BLaER1 treated with 17β-estradiol and CSF1 and Interleukin-3, amounts not matched to agents 10 nM and 100 nM (cell line): Measurements from ENCODE around the gene TXNL4A.

Experiments used
- H3K27ac ChIP-seq, 11 experiments: shearing (Covaris generic); formaldehyde crosslinking; 2 replicates each; pipeline ENCODE4 v1.8.1; 2022
- H3K27me3 ChIP-seq, 11 experiments: shearing (Covaris generic); formaldehyde crosslinking; 2 replicates each; pipeline ENCODE4 v1.8.1; 2022
- H3K36me3 ChIP-seq, 11 experiments: shearing (Covaris generic); formaldehyde crosslinking; 2 replicates each; pipeline ENCODE4 v1.8.1; 2022
- H3K4me1 ChIP-seq, 10 experiments: shearing (Covaris generic); formaldehyde crosslinking; 2 replicates each; pipeline ENCODE4 v1.8.1; 2022
- H3K4me2 ChIP-seq, 11 experiments: shearing (Covaris generic); formaldehyde crosslinking; 2 replicates each; pipeline ENCODE4 v1.8.1; 2022
- H3K4me3 ChIP-seq, 10 experiments: shearing (Covaris generic); formaldehyde crosslinking; 2 replicates each; pipeline ENCODE4 v1.8.1; 2022
- H3K9ac ChIP-seq, 11 experiments: shearing (Covaris generic); formaldehyde crosslinking; 2 replicates each; pipeline ENCODE4 v1.8.1; 2022
- H3K9me3 ChIP-seq, 11 experiments: shearing (Covaris generic); formaldehyde crosslinking; replicated peaks in 1 of 11; 2 replicates each; pipeline ENCODE4 v1.8.1; 2022
- H4K20me1 ChIP-seq, 11 experiments: shearing (Covaris generic); formaldehyde crosslinking; 2 replicates each; pipeline ENCODE4 v1.8.1; 2022
- Cebpa-rat ChIP-seq, 11 experiments: shearing (Covaris generic); IDR thresholded peaks; 2 replicates each; pipeline ENCODE4 v1.8.1; 2022

The TXNL4A gene

DNA sequence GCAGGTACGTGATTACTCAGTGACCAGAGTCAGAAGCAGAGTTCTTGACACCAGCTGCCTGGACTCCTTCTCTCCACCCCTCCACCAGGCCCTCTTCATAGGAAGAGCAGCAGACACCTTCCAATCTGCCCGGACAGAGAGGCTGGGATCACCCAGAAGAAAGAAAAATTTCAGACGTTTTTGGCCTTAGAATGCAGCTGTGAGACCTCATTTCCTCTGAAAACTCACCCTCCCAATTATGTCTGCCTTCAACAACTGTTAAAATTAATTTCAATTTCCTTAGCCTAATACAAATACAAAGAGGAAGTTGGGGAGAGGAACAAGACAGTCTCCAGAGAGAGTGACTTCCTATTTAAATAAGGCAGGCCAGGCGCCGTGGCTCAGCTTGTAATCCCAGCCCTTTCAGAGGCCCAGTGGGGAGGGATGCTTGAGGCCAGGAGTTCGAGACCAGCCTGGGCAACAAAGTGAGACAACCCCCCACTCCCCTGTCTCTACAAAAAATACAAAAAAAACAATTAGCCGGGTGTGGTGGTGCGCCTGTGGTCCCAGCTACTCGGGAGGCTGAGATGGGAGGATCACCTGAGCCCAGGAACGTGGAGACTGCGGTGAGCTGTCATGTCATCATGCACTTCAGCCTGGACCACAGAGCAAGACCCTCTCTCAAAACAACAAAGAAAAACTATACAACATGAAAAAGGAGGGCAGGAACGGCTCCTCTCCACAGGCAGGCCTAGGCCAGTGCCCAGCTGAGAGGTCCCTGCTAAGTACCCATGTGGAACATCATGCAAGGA lies 38.5 kb downstream of the TXNL4A start:
- Histone ChIP-seq H4K20me1 (peaks cover 37 to 64% (median 54%) of the 10 kb centered on the region in 11 experiments), H3K9ac (peak overlapping the region; percentile 82 to 93 (median 88)), H3K4me1 (peaks cover 50 to 65% (median 55%) of the 10 kb centered on the region in 10 experiments), H3K9me3 (no peaks in the 10 kb centered on the region), H3K4me2 (peak overlapping the region; percentile 88 to 100 (median 94)), H3K4me3 (peak overlapping the region; percentile 75 to 94 (median 86)), H3K27ac (peak overlapping the region; percentile 63 to 84 (median 78)), H3K27me3 (no peaks in the 10 kb centered on the region; a peak in 1 of 22 replicates), H3K36me3 (peaks cover 16 to 43% (median 36%) of the 10 kb centered on the region in 11 experiments; a peak in 21 of 22 replicates)
- TF ChIP-seq Cebpa-rat (IDR thresholded peaks at IDR 0.05), result no peak

DNA sequence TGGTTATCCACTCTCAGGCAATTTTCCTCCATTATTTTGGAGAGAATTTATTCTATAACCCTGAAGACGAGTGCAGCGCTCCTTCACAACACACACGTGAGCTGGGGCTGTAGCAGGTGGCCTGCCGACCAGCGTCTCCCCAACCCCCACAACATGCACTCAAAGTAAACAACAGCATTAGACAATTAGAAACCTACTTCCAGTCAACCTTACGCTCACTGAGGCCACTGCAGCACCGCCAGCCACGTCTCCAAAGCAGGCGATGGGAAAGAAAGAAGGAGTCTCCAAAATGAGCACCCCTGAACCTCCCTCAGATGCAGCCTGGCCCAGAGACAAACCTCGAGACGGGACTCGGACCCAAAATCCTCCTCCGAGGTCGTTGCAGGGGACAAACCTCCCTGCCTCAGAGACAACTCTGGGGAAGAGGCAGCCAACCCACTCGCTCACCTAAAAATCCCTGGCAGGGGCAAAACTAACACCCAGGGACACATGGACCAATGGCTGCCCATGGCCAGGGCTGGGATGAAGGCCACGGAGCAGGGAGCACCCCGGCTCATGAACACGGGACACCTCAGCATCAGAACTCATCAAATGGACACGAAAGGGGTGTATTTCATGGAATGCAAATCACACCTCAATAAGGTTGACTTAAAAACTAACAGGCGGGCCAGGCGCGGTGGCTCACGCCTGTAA lies 39.5 kb downstream of the TXNL4A start:
- H3K27ac ChIP-seq, result peak overlapping the region; percentile 56 to 83 (median 77); a peak in 21 of 22 replicates
- H3K9ac ChIP-seq, result peak overlapping the region; percentile 82 to 93 (median 88); a peak in 21 of 22 replicates
- no peak for TF ChIP-seq Cebpa-rat (IDR thresholded peaks at IDR 0.05)
- H3K27me3 ChIP-seq, result no peaks in the 10 kb centered on the region; a peak in 1 of 22 replicates
- peaks cover 51 to 72% (median 66%) of the 10 kb centered on the region in 10 experiments for H3K4me1 ChIP-seq
- H3K4me3 ChIP-seq, result peak overlapping the region; percentile 75 to 94 (median 86)
- H3K9me3 ChIP-seq, result no peaks in the 10 kb centered on the region
- peaks cover 47 to 70% (median 64%) of the 10 kb centered on the region in 11 experiments for H4K20me1 ChIP-seq
- peaks cover 16 to 50% (median 42%) of the 10 kb centered on the region in 11 experiments for H3K36me3 ChIP-seq
- H3K4me2 ChIP-seq, result peak overlapping the region; percentile 88 to 100 (median 94)

DNA sequence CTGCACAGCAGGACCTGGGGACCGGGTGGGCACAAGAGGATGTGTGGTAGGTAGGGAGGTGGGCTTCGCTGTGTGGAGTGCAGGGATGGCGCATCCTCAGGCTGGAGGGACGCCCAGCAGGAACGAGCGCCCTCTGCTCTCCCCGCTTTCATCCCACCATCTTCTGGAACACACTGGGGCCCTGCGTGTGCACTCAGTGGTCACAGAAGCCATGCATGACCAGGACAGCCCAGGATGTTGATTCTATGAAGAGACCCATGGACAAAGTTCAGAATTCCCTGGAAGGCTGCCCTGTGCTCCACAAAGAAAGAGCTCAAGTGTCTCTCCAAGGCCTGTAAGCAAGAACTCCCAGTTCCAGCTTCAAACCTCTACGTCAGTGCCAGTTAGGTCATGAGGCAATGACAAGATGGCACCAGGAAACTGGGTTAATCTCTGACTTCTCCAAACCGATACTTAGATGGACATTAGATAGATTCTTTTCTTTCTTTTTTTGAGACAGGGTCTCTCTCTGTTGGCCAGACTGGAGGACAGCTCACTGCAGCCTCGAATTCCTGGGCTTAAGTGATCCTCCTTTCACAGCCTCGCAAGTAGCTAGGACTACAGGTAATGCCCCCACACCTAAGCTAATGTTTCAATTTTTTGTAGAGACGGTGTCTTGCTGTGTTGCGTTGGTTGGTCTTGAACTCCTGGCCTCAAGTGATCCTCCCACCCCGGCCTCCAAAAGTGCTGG lies 40.3 kb downstream of the TXNL4A start:
- H3K9ac ChIP-seq, result no peak overlapping the region
- peak overlapping the region in 3 of 11 experiments; percentile 76 to 81 (median 80); a peak in 4 of 22 replicates for H3K27ac ChIP-seq
- peaks cover 55 to 78% (median 72%) of the 10 kb centered on the region in 11 experiments for H4K20me1 ChIP-seq
- H3K4me2 ChIP-seq, result peak overlapping the region; percentile 88 to 100 (median 94)
- no peak overlapping the region for H3K4me3 ChIP-seq
- H3K4me1 ChIP-seq, result peaks cover 51 to 73% (median 66%) of the 10 kb centered on the region in 10 experiments
- no peaks in the 10 kb centered on the region; a peak in 1 of 22 replicates for H3K27me3 ChIP-seq
- peaks cover 21 to 58% (median 49%) of the 10 kb centered on the region in 11 experiments for H3K36me3 ChIP-seq
- TF ChIP-seq Cebpa-rat (IDR thresholded peaks at IDR 0.05), result no peak
- H3K9me3 ChIP-seq, result no peaks in the 10 kb centered on the region

DNA sequence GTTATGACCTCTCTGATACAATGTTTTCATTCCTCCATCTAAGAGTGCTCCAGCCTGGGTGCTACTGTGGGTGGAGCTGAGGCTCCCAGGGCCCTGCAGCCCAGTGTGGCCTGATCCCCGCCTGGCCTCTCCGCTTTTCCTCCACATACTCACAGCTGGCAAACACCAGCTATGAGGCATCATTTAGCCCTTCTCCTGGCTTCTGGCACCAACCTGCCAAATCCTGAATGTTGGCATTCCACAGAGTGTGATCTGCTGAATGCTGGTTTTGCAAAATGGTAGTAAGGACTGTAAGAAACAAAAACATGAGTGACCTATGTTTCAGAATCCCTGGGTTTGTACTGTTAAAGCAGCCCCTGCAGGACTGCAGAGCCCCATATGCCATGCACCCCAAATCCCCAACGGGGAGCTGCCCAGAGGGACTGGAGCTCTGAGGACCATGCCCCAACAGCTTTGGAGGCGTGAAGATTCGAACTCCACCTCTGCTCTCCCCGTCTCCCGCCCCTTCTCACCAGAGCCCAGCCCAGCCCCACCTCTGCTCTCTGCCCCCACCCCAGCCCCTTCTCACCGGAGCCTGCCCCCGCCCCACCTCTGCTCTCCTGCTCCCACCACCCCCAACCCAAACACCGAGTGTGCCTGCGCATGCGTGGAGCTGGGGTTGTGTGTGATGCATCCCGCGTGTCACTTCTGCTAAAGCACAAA lies 41.2 kb downstream of the TXNL4A start:
- H3K4me2 ChIP-seq, result peak overlapping the region in 10 of 11 experiments; percentile 37 to 100 (median 94); a peak in 17 of 22 replicates
- H4K20me1 ChIP-seq, result peaks cover 64 to 87% (median 80%) of the 10 kb centered on the region in 11 experiments

DNA sequence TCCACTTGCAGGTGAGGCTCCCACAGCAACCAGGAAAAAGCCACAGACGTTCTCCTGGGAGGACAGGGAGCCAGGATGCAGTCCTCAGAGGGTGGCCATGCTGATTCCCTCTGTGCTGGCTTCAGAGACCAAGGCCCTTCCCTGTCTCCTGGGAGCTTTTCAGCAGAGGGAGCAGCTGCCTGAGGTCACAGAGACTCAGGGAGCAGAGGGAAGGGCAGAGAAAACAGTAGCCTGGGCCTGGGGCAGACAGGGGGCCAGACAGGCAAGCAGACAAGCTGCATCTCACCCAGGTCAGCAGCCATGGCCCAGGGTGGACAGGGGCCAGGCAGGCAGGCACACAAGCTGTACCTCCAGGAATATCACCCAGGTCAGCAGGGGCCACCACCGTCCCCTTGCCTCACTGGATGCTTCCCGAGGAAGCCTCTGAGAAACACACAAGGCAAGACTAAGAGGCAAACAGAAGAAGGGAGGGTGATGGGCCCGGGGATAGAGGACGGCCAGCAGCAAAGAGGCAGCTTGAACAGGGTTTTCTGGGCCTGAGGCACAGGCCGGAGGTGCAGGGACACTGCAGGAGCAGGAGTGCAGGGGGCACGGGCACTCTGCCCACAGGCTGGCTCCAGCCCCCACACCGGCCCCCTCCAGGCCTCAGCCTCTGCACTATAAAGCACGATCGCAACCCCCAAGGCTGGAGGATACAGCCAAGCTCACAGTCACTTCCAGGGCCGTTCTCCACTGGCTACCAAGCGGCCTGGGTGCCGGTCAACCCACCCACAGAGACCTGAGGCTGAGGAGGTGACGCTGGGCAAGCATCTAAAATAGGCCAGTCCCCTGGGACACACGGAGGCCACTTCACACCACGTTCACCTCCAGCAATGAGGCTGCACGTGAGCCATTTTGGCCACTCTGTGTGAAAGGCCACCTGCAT lies 43.0 kb downstream of the TXNL4A start:
- Histone ChIP-seq H3K27me3 (no peaks in the 10 kb centered on the region), H3K9me3 (peaks cover 0 to 5% (median 0%) of the 10 kb centered on the region in 11 experiments; a peak in 2 of 22 replicates), H3K9ac (peak overlapping the region; percentile 23 to 70 (median 53); a peak in 19 of 22 replicates), H3K27ac (peak overlapping the region in 8 of 11 experiments; percentile 4 to 57 (median 30); a peak in 13 of 22 replicates), H3K4me1 (peaks cover 50 to 65% (median 61%) of the 10 kb centered on the region in 10 experiments), H4K20me1 (peaks cover 79 to 98% (median 95%) of the 10 kb centered on the region in 11 experiments), H3K36me3 (peaks cover 48 to 84% (median 76%) of the 10 kb centered on the region in 11 experiments), H3K4me3 (peak overlapping the region in 1 of 10 experiments; percentile 0; a peak in 1 of 20 replicates), H3K4me2 (peak overlapping the region; percentile 8 to 76 (median 61); a peak in 20 of 22 replicates)
- TF ChIP-seq Cebpa-rat (IDR thresholded peaks at IDR 0.05), result no peak

More for the DNA sequence above, 41.2 kb downstream of the TXNL4A start:
- H3K36me3 ChIP-seq, result peaks cover 30 to 66% (median 58%) of the 10 kb centered on the region in 11 experiments
- peak overlapping the region in 2 of 11 experiments; percentile 45 to 58; a peak in 2 of 22 replicates for H3K9ac ChIP-seq
- peaks cover 51 to 72% (median 65%) of the 10 kb centered on the region in 10 experiments for H3K4me1 ChIP-seq
- H3K27ac ChIP-seq, result no peak overlapping the region
- H3K4me3 ChIP-seq, result no peak overlapping the region
- H3K9me3 ChIP-seq, result no peaks in the 10 kb centered on the region
- TF ChIP-seq Cebpa-rat (IDR thresholded peaks at IDR 0.05), result no peak
- H3K27me3 ChIP-seq, result no peaks in the 10 kb centered on the region; a peak in 1 of 22 replicates

DNA sequence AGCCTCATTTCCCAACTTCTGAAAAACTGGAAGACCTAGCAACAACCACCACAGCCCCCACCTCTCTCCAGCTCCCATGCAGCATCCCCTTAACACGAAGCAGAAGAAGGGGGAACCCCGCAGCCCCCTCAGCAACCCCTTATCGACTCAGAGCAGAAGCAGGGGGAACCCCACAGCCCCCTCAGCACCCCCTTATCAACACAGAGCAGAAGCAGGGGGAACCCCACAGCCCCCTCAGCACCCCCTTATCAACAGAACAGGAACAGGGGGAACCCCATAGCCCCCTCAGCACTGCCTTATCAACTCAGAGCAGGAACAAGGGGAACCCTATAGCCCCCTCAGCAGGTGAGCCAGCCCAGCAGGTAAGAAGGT lies 43.6 kb downstream of the TXNL4A start:
- Histone ChIP-seq H4K20me1 (peaks cover 84 to 99% (median 97%) of the 10 kb centered on the region in 11 experiments), H3K27ac (peak overlapping the region in 7 of 11 experiments; percentile 4 to 57 (median 33); a peak in 7 of 22 replicates), H3K9me3 (peaks cover 0 to 10% (median 0%) of the 10 kb centered on the region in 11 experiments; a peak in 3 of 22 replicates), H3K4me1 (peaks cover 44 to 58% (median 55%) of the 10 kb centered on the region in 10 experiments), H3K4me2 (peak overlapping the region; percentile 8 to 76 (median 61); a peak in 17 of 22 replicates), H3K36me3 (peaks cover 54 to 91% (median 82%) of the 10 kb centered on the region in 11 experiments), H3K9ac (peak overlapping the region; percentile 23 to 70 (median 53); a peak in 16 of 22 replicates), H3K4me3 (peak overlapping the region in 1 of 10 experiments; percentile 0; a peak in 1 of 20 replicates), H3K27me3 (no peaks in the 10 kb centered on the region)
- TF ChIP-seq Cebpa-rat (IDR thresholded peaks at IDR 0.05), result no peak
